ENCODE data around the gene PPFIA1.

- TF ChIP-seq CREB1 (IDR thresholded peaks at IDR 0.05; ENCODE audit: low read depth) = no peak
- no peak for TF ChIP-seq ZBTB7A (IDR thresholded peaks at IDR 0.05; ENCODE audit: low read depth)
- TF ChIP-seq TAF1 (IDR thresholded peaks at IDR 0.05; ENCODE audit: low read depth) = no peak
- no peak for TF ChIP-seq MAX (IDR thresholded peaks at IDR 0.05)
- TF ChIP-seq EP300 (IDR thresholded peaks at IDR 0.05; ENCODE audit: borderline replicate concordance) = no peak
- TF ChIP-seq REST (IDR thresholded peaks at IDR 0.05; ENCODE audit: low read depth) = no peak
- TF ChIP-seq EGR1 (IDR thresholded peaks at IDR 0.05) = no peak
These were observed 149.0 kb downstream of the PPFIA1 start for GRCh38 chr11:70419307-70420007.
